ENCODE results near the gene CCDC24. TPM values are rescaled to one million over a fixed set of nuclear protein-coding genes. Genes with fewer than 3 reads are reported as not detected.

CCDC24 gene
- total and polyA plus RNA-seq, 2 of the 13 experiments (the other 11 are each of a cell fraction or from before 2014, with no cell fraction given), result 1.4 to 2.9 TPM

DNA sequence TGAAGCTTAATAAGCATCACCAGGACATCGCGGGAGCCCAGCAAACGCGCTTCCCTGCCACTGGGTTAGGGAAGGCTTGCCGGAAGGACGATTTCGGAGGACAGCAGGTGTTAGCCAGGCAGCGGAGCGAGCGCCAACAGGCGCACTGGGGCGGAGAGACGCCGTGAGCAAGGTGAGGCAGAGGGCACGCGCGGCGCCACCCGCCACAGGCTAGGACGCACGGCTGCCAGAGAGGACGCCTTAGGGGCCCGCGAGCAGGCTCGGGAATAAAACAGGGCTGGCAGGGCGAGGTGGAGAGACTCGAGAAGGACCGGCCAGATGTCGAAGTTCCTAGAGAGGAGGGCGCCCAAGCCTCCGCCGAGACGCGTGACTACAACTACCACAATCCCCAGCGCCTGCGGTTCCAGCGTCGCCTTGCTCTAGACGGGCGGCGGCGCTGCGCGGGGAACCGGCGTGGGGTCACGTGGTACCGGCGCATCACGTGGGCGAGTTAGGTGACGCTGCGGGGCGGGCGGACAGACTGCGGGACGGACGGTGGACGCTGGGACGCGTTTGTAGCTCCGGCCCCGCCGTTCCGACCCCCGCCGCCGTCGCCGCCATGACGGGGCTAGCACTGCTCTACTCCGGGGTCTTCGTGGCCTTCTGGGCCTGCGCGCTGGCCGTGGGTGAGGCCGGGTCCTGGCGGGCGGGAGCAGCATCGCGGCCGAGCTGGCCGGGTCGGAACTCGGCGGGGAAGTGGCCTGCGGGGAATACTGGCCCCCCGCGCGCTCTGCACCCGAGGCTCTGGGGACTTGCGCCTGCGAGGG, 16.8 kb upstream of the CCDC24 start, which contains the start of gene ATP6V0B (continued):
- TF ChIP-seq MAFG (CRISPR knock-in tag; IDR thresholded peaks at IDR 0.05) (no peak), E2F1 (CRISPR knock-in tag; IDR thresholded peaks at IDR 0.05) (peak; percentile 83), AGO1 (IDR thresholded peaks at IDR 0.05; ENCODE audit: low read depth, low read length, poor library complexity, severe bottlenecking) (peak; percentile 96), KDM3A (CRISPR knock-in tag; IDR thresholded peaks at IDR 0.05; ENCODE audit: low read depth) (no peak), ZNF460 (CRISPR knock-in tag; IDR thresholded peaks at IDR 0.05; ENCODE audit: borderline replicate concordance) (no peak), ZSCAN31 (CRISPR knock-in tag; IDR thresholded peaks at IDR 0.05; ENCODE audit: low read depth) (no peak; the same call in none of the 2 replicates), SIN3B (IDR thresholded peaks at IDR 0.05; ENCODE audit: low read length) (peak; percentile 25; the same call in 1 of the 2 replicates), SUZ12 (IDR thresholded peaks at IDR 0.05; ENCODE audit: low read depth, low read length) (peak; percentile 58), ZFP36 (IDR thresholded peaks at IDR 0.05; ENCODE audit: borderline replicate concordance, low read depth, low read length, partially characterized antibody) (no peak), TARDBP (CRISPR knock-in tag; IDR thresholded peaks at IDR 0.05) (0 out of 2 replicates have a peak, but pooled peaks have one; percentile 35), SIX1 (CRISPR knock-in tag; IDR thresholded peaks at IDR 0.05; ENCODE audit: borderline replicate concordance) (no peak), HIC2 (CRISPR knock-in tag; IDR thresholded peaks at IDR 0.05; ENCODE audit: low read depth) (peak; percentile 48; the same call in 1 of the 2 replicates), ETV6 (CRISPR knock-in tag; conservative IDR thresholded peaks at IDR 0.05) (no peak), ZMAT3 (CRISPR knock-in tag; conservative IDR thresholded peaks at IDR 0.05) (0 out of 2 replicates have a peak, but pooled peaks have one; percentile 62), ZNF274 (CRISPR knock-in tag; IDR thresholded peaks at IDR 0.05) (peak; percentile 63; the same call in 1 of the 2 replicates), HNRNPUL1 (IDR thresholded peaks at IDR 0.05; ENCODE audit: low read depth, low read length) (no peak), TOE1 (CRISPR knock-in tag; IDR thresholded peaks at IDR 0.05) (no peak), MBD4 (IDR thresholded peaks at IDR 0.05; ENCODE audit: borderline replicate concordance, low read length) (no peak), KLF16 (CRISPR knock-in tag; IDR thresholded peaks at IDR 0.05) (peak; percentile 74 to 77; a peak in 2 of 4 replicates)
- TF ChIP-seq, protein P1, sequence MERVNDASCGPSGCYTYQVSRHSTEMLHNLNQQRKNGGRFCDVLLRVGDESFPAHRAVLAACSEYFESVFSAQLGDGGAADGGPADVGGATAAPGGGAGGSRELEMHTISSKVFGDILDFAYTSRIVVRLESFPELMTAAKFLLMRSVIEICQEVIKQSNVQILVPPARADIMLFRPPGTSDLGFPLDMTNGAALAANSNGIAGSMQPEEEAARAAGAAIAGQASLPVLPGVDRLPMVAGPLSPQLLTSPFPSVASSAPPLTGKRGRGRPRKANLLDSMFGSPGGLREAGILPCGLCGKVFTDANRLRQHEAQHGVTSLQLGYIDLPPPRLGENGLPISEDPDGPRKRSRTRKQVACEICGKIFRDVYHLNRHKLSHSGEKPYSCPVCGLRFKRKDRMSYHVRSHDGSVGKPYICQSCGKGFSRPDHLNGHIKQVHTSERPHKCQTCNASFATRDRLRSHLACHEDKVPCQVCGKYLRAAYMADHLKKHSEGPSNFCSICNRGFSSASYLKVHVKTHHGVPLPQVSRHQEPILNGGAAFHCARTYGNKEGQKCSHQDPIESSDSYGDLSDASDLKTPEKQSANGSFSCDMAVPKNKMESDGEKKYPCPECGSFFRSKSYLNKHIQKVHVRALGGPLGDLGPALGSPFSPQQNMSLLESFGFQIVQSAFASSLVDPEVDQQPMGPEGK (CRISPR knock-in tag; IDR thresholded peaks at IDR 0.05), result peak; percentile 60
- TF ChIP-seq, protein P2, sequence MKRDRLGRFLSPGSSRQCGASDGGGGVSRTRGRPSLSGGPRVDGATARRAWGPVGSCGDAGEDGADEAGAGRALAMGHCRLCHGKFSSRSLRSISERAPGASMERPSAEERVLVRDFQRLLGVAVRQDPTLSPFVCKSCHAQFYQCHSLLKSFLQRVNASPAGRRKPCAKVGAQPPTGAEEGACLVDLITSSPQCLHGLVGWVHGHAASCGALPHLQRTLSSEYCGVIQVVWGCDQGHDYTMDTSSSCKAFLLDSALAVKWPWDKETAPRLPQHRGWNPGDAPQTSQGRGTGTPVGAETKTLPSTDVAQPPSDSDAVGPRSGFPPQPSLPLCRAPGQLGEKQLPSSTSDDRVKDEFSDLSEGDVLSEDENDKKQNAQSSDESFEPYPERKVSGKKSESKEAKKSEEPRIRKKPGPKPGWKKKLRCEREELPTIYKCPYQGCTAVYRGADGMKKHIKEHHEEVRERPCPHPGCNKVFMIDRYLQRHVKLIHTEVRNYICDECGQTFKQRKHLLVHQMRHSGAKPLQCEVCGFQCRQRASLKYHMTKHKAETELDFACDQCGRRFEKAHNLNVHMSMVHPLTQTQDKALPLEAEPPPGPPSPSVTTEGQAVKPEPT (CRISPR knock-in tag; IDR thresholded peaks at IDR 0.05; ENCODE audit: low read depth), result 0 out of 2 replicates have a peak, but pooled peaks have one; percentile 57

All from HepG2 (cell line).